Left ventricle myocardium inferior (tissue), 1 donor: Measurements from ENCODE around the gene ZGPAT. TPM values are rescaled to one million over a fixed set of nuclear protein-coding genes. Genes with fewer than 3 reads are reported as not detected.

Source experiments
- DNase-seq: peaks from one replicate; pipeline ENCODE4 v3.0.0-alpha.2; 2020
- H3K27ac ChIP-seq: fragments of 200-600 bp; replicated peaks from 2 replicates; pipeline ENCODE4 v1.8.0; 2021
- H3K27me3 ChIP-seq: fragments of 200-600 bp; 2 replicates; pipeline ENCODE4 v1.8.0; 2021; ENCODE audit warnings: low read depth
- H3K36me3 ChIP-seq: fragments of 200-600 bp; 2 replicates; pipeline ENCODE4 v1.8.0; 2021
- H3K4me1 ChIP-seq: fragments of 200-600 bp; 2 replicates; pipeline ENCODE4 v1.8.0; 2021
- H3K4me3 ChIP-seq: fragments of 200-600 bp; 2 replicates; pipeline ENCODE4 v1.8.0; 2021; ENCODE audit warnings: mild to moderate bottlenecking, moderate library complexity
- H3K9me3 ChIP-seq: fragments of 200-600 bp; replicated peaks from 2 replicates; pipeline ENCODE4 v1.8.0; 2021
- CTCF ChIP-seq: fragments of 200-600 bp; IDR thresholded peaks from 2 replicates; pipeline ENCODE4 v1.8.0; 2021; ENCODE audit warnings: antibody characterized with exemption, mild to moderate bottlenecking, borderline replicate concordance
- intact Hi-C: fragments of 100-400 bp; cut with micrococcal nuclease; formaldehyde crosslinking; loops from one replicate; pipeline ENCODE4 v1.11.0; 2022
- total RNA-seq: library from RNA; stranded (reverse); fragmentation: NEBNext Ultra II Directional; extraction: Animal tissue kit (Norgen Biotek cat#: 25700); gene quantifications from one replicate; pipeline ENCODE4 v1.2.1, GENCODE V29; 2021
- donor health status: DM: no; HTN: yes; CAD: no; lungs with severe emphysema.

Gene ZGPAT
- total RNA-seq, 1 donor from 2014 or later = 15.8 TPM

- TF ChIP-seq CTCF = no peak
- peaks cover 46% of the 10 kb centered on the region for H3K36me3 ChIP-seq
- H3K4me3 ChIP-seq = no peak overlapping the region
- no peak overlapping the region for H3K27ac ChIP-seq
- no peaks in the 10 kb centered on the region for H3K9me3 ChIP-seq
- intact Hi-C loops = no loop called here
- H3K27me3 ChIP-seq = no peaks in the 10 kb centered on the region
- no peak for DNase-seq
- peaks cover 15% of the 10 kb centered on the region for H3K4me1 ChIP-seq
Observed at GRCh38 chr20:63750807-63751470, 43.1 kb downstream of the ZGPAT start.

DNA sequence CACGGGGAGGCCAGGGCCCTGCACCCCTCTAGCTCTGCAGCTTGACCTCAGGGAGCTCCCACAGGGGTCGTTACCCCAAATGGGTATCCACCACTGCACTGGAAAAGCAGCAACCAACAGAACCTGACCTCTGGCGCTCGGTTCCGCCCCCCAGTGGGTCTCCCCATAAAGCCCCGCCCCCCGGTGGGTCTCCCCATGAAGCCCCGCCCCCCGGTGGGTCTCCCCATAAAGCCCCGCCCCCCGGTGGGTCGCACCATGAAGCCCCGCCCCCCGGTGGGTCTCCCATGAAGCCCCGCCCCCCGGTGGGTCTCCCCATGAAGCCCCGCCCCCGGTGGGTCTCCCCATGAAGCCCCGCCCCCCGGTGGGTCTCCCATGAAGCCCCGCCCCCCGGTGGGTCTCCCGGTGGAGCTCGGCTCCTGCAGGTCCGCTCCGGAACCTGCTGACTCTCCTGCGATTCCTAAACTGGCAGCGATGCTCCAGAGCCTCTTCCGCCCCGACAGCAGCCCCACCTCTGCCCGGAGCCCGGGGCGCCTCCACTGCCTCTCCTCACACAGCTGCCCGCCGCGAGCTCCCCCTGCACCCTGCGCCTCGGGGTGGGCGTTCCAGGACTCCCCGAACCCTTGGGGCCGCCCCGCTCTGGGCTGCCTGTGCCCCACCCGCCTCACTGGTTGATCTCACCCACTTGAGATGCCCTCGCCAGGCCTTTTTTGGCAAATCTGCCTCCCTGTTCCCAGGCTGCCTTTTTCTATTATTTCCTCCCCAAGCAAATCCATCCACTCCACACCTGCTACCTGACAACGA is 43.8 kb downstream of the ZGPAT start:
- Histone ChIP-seq H3K4me3 (no peak overlapping the region), H3K27me3 (no peaks in the 10 kb centered on the region), H3K9me3 (no peaks in the 10 kb centered on the region), H3K36me3 (peaks cover 39% of the 10 kb centered on the region), H3K27ac (no peak overlapping the region), H3K4me1 (peaks cover 15% of the 10 kb centered on the region)
- intact Hi-C loops = no loop called here
- no peak for TF ChIP-seq CTCF
- DNase-seq = no peak

DNA sequence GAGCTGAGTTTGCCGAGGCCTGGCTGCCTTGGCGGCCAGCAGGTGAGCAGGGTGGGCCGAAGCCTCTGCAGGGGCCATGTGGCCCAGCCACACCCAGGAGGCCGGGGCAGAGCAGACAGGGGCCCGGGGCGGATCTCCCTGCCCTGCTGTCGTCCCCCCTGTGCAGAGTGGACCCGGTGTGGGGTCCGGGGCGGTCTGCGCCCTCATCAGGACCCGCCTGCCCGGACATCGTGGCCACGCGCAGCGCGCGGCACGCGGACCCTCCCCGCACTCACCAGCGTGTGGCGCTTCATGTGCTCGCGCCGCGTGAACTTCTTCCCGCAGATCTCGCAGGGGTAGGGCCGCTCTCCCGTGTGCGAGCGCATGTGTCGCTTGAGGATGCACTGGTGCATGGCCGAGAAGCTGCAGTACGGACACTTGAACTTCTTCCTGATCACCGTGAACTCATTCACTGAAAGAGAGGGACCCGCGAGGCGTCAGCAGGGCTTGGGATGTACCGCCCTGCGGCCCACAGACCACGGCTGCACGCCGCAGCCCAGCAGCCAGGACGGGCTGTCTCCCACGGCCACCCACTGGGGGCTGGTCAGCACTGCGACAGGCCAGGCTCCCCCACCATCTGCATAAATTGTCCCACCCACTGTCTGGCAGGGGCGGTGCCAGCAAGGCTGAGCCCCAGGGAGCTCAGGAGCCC is 44.7 kb downstream of the ZGPAT start:
- peaks cover 35% of the 10 kb centered on the region for H3K36me3 ChIP-seq
- peaks cover 13% of the 10 kb centered on the region for H3K4me1 ChIP-seq
- no peaks in the 10 kb centered on the region for H3K27me3 ChIP-seq
- no peaks in the 10 kb centered on the region for H3K9me3 ChIP-seq
- H3K4me3 ChIP-seq = no peak overlapping the region
- DNase-seq = no peak
- intact Hi-C loops = no loop called here
- no peak for TF ChIP-seq CTCF
- H3K27ac ChIP-seq = no peak overlapping the region

- peaks cover 5% of the 10 kb centered on the region for H3K4me1 ChIP-seq
- H3K9me3 ChIP-seq = no peaks in the 10 kb centered on the region
- H3K27me3 ChIP-seq = no peaks in the 10 kb centered on the region
- no peak overlapping the region for H3K27ac ChIP-seq
- no peak for TF ChIP-seq CTCF
- no peak for DNase-seq
- H3K4me3 ChIP-seq = no peak overlapping the region
- intact Hi-C loops = no loop called here
- peaks cover 35% of the 10 kb centered on the region for H3K36me3 ChIP-seq
Observed at GRCh38 chr20:63753381-63753780, 45.5 kb downstream of the ZGPAT start.

DNA sequence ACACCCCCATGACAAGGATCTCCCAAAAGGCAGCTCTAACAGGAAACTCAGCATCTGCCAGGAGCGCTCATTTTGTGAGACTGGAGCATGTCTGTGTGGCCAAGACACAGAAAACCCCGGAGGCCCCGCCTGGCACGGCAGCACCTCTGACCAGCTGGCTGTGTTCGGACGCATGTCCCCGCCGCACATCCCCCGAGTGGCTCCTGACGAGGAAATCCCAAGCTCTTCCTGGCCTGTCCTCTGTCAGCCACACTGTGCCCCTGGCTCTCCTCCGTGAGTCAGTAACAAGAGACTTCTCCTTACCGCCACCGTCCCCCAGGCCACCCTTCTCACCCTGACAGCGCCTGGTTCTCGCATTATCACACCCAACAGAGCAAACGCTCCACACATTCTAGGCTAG is 46.2 kb downstream of the ZGPAT start:
- H3K36me3 ChIP-seq = peaks cover 35% of the 10 kb centered on the region
- DNase-seq = no peak
- intact Hi-C loops = no loop called here
- H3K27ac ChIP-seq = no peak overlapping the region
- H3K9me3 ChIP-seq = no peaks in the 10 kb centered on the region
- H3K4me1 ChIP-seq = peaks cover 4% of the 10 kb centered on the region
- no peak for TF ChIP-seq CTCF
- H3K4me3 ChIP-seq = no peak overlapping the region
- no peaks in the 10 kb centered on the region for H3K27me3 ChIP-seq
